GM21825 (cell line): Measurements from ENCODE around the gene SOWAHB.

ENCODE experiments used
- ATAC-seq: cut with Tn5 transposase; IDR thresholded peaks from one replicate; pipeline ENCODE4 v1.9.1; 2021; ENCODE audit warnings: mild to moderate bottlenecking, moderate library complexity; ENCODE audit not compliant: unreplicated experiment

SOWAHB gene, protein sequence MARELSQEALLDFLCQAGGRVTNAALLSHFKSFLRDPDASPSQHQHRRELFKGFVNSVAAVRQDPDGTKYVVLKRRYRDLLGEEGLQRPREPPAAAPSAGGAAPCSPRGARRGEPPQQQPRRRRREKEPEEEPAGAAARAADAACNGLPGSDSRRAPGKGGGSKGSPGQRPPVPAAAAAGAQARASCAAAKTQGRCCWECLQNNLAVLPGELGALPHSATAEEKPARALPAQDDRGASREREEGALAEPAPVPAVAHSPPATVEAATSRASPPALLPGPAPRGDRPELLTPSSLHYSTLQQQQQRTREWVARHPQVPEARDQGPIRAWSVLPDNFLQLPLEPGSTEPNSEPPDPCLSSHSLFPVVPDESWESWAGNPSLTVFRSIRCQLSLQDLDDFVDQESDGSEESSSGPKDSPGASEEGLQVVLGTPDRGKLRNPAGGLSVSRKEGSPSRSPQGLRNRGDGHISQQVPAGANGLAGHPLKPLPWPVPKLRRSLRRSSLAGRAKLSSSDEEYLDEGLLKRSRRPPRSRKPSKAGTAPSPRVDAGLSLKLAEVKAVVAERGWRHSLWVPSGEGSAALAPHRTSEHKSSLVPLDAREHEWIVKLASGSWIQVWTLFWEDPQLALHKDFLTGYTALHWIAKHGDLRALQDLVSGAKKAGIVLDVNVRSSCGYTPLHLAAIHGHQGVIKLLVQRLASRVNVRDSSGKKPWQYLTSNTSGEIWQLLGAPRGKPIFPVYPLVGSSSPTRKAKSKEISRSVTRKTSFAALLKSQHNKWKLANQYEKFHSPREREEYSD

DNA sequence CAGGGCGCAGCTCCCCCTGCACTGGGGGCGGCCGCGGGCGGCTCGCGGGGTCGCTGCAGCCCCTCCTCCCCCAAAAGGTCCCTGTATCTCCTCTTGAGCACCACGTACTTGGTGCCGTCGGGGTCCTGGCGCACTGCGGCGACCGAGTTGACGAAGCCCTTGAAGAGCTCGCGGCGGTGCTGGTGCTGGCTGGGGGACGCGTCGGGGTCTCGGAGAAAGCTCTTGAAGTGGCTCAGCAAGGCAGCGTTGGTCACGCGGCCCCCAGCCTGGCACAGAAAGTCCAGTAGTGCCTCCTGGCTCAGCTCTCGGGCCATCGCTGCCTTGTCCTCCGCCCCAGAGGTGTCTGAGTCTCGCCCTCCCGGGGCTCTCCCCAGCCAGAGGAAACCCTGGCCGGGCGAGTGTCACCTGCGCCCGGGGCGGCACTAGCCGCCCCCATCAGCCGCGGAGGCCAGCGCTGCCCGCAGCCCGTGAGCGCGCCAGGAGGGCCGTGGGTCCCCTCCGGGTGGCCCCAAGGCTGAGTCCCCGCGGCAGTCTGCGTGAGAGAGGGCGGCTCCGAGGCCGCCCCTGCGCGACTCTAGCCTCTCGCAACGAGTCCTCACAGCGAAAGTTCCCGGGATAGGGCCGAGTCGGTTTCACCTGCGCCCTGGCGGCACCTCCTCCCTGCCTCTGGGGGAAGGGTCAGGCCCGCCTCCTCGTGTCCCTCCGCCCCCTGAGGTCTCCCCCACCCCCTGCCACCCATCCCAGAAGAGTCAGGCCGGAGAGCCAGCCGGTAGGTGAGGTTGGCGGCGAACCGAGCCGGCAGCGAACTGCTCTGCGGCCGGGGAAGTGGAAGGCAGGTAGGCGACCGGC, at the start of gene SOWAHB:
TSS of gene SOWAHB (minus strand) at position 609 of the 849 bp plus-strand sequence. CDS start at position 314, 295 bp downstream.
- no peak for ATAC-seq

DNA sequence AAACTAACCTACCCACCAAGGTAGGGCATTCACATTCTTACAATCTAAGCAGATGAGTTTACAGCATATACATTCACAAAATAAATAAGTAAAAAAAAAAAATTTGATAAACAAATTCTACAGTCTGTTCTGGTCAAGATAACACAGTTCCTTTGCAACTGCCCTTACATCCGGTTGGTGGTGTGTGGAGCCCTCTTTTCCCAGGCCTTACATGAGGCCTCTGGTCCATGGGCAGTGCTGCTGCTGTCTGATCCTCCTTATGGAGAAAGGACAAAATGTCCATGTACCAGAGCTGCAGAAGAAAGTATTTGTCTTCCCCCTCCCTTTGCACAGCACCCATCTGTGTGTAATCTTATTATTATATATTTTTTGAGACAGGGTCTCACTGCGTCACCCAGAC, 49.4 kb upstream of the SOWAHB start:
- no peak for ATAC-seq

DNA sequence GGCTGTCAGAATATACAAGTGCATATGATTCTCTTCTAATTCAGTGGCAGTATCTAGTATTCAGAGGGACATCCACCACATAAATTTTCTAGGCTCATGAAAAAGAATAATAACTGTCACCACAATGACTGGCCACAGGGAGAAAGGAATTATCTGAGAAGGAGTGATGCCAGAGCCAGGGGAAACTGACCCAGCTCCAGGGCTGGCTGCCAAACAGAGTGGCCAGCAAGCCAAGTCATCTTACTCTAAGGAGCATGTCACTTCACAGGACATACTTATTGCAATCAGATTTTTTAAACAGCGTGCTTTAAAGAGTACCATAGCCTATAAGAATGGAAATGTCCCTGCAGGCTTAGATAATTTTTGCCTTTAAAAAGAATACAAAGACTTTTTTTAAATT, 45.8 kb upstream of the SOWAHB start:
- no peak for ATAC-seq

DNA sequence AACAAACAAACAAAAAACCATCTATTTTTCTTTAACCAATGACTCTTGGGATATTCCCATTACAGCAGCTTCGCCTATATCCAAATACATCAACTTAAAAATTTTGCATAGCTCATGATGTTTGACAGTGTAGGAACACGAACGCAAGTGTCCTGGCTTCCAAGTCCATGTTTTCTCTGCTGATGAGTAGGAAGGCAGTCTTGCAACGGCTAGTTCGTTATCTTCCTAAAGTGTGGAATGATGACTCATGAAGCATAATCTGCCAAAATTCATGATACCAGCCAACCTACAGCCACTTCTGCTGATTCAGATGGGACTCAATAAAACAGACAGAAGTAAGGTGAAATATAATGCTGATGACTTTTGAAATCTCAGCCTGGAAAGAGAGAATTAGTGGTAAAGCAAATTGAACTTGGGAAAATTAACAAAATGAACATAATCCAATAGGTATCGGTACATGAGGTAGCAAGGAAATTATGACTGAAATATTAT, 45.2 kb upstream of the SOWAHB start:
- ATAC-seq = no peak

DNA sequence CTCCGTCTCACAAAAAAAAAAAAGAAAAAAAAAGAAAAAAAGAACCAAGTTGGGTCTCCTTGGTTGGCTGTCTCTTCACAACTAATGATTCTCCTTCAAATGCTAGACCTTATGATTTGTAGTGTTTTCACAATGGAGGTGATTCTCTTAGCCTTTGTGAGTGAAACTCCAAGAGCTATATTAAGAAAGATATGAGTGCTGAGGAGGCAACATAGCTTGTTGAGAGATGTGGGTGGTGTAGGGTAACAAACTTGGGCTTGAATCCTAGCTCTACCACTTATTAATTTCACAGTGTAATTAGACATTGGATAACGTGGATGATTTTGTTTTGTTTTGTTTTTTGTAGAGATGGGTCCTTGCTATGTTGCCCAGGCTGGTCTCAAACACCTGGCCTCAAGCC, 41.2 kb upstream of the SOWAHB start:
- ATAC-seq = no peak

DNA sequence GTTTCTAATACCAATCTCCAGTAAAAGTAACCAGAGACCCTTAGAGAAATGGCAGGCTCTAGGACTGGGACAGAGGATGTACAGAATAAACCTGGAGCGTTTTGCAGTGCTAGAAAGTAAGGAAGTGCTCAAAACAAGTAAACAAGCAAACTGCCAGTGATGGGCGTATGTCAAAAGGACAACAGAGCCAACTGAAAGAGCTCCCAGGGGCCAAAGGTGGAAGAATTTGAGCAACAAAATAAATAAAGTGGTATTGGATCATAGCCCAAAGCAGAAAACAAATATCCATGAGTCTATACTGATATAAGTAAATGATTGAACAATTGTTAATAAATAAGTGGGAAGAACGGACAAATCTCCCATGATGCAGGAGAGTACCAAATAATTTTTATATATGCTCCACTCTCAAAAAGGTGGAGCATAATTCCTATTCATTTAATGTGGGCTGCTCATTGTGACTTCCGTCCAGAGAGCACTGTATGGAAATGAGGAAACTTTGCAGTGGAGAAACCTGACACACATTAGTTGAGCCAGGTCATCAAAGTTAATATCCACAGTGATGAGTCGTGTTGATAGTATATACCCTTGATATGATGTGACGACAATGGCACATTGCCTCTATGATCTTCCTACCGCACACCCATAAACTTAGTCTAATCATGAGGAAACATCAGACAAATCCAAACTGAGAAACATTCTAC, 33.8 kb upstream of the SOWAHB start:
- ATAC-seq = no peak

DNA sequence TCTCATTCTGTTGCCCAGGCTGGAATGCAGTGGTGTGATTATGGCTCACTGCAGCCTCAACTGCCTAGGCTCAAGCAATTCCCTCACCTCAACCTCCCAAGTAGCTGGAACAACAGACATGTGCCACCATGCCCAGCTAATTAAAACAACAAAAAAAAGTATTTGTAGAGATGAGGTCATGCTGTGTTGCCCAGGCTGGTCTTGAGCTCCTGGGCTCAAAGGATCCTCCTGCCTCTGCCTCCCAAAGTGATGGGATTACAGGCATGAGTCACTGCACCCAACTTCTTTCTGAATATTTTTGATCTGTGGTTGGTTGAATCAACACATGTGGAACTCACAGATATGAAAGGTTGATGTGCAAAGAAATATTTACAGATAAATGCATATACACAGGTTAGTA, 33.1 kb upstream of the SOWAHB start:
- no peak for ATAC-seq

DNA sequence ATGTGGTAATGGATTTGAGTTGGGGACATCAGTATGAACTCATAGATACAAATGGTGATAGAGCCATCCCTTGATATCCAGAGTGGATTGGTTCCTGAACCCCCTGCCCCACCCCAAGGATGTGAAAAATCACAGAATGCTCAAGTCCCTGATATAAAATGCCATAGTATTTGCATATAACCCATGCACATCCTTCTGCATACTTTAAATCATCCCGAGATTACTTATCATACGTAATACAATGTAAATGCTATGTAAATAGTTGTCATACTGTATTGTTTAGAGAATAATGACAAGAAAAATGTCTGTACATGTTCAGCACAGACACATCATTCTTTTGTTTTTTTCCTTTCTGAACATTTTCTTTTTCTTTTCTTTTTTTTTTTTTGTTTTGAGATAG, 32.7 kb upstream of the SOWAHB start:
- ATAC-seq = no peak

DNA sequence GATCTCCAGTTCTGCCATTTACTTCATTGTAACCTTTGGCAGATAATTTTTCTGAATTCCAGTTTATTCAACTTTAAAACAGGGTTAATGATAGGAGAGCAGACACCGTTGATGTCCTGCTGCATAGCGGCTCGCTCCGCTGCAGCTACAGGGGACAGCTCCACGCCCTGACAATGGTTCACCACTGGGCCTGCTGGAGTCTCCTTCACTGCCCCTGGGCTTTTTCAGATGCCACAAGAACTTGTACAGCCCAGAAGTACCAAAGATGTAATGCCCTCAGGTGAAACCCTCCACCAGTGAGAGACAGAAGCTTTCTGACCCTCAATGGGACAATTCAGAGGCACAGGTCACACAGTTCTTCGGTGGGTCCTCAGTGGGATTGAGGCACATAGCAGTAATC, 28.9 kb upstream of the SOWAHB start:
- no peak for ATAC-seq

DNA sequence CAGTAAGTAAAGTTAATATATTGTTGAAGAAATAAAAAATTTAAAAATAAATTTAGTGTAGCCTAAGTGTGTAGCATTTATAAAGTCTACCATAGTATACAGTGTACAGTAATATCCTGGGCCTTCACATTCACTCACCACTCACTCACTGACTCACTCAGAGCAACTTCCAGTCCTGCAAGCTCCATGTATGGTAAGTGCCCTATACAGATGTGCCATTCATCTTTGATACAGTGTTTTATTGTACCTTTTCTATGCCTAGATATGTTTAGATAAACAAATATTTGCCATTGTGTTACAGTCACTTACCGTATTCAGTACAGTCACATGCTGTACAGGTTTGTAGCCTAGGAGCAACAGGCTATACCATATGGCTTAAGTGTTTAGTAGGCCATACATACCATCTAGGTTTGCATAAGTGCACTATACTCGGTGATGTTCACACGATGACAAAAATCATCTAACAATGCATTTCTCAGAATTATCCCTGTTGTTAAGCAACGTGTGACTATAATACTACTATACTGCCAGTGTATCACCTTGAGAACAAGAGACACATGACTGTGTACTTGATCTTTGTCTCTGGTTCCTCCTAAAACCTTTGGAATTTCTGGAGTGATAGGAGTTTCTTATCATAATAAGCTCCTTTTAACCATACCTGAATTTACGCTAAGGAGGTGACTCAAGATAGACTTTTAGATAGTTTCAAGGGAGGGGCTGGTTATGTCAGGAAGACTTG, 25.8 kb upstream of the SOWAHB start:
- ATAC-seq = no peak

DNA sequence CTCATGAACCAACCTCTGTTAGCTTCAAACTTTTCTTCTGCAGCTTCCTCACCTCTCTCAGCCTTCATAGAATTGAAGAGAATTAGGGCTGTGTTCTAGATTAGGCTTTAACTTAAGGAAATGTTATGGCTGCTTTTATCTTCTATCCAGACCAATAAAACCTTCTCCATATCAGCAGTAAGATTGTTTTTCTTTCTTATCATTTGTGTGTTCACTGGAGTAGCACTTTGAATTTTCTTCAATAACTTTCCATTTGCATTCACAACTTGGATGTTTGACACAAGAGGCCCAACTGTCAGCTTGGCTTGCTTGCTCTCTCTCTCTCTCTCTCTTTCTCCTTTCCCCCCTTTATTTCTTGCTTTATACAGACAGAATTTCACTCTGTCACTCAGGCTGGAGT, 22.8 kb upstream of the SOWAHB start:
- no peak for ATAC-seq

DNA sequence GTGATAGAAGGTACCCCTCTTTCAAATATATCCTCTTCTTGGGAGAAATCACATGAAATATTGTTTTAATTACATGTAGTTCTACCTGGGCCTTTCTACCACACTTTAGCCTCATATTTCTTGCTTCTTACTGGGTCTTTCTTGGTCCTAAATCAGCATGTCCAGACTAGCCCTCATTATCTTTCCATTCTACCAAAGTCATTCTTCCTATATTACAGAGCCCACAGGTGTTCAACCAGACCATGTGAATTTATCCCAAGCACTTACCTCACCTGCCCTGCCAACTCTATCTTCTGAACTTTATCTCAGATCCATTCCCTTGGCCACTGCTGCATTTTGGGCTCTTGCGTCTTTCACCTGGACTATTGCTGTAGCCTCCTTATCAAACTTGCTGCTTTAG, 11.8 kb upstream of the SOWAHB start:
- no peak for ATAC-seq

DNA sequence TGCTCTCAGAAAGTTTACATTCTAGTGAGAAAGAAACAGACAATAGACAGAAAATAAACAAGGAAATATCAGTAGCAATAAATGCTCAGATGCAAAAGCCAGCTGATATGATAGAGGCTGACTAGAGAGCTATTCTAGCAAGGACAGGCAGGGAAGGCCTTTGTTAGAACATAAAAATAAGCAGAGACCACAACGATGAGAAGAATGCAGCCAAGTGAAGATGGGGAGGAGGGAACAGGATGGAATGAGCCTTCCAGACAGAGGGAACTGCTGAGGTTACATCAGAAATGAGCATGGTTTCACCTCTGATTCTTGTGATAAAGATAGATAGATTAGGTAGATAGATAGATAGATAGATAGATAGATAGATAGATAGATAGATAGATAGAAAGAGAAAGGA, 7.6 kb upstream of the SOWAHB start:
- ATAC-seq = no peak

DNA sequence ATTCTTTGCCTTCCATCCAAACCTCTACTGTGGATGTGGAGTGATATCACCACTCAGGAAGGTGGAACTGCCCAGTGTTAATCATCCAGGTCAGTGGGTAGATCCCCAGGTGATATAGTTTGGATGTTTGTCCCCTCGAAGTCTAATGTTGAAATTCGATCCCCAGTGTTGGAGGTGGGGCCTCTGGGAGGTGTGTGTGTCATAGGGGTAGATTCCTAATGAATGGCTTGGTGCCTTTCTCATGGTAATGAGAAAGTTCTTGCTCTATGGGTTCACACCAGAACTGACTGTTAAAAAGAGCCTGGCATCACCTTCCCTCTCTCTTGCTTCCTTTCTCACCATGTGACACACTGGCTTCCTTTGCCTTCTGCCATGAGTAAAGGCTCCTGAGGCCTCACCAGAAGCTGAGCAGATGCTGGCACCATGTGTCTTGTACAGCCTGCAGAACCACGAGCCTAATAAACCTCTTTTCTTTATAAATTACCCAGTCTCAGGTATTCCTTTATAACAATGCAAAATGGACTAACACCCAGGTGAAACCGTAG, 6.8 kb upstream of the SOWAHB start:
- no peak for ATAC-seq

DNA sequence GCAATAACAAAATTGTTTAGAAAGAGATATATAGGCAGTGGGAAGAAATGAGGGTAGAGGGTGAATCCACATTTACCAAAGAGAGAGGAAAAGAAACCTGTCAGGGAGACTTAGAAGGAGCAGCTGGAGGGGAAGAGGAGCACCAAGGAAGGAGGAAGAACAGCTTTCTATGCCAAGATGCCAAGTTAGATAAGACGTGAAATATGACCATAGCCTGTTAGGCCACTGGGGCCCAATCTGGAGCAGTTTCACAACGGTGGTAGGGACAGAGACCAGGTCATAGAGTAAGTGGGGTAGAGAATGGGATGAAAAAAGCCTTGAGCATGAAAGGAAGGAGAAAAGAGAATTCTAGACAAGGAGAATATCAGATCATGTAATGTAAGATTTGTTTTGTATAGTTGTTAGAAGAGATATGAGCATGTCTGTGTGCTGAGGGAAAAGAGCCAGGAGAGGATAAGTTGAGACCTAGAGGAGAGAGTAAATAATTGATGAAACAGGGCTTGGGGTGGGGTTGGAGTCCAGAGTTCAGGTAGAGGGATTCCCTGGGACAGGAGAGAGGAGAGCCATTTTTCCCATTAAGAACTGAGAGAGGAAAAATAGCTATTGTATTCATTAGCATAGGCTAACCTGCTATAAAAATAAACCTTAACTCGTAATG, 4.4 kb upstream of the SOWAHB start:
- no peak for ATAC-seq

DNA sequence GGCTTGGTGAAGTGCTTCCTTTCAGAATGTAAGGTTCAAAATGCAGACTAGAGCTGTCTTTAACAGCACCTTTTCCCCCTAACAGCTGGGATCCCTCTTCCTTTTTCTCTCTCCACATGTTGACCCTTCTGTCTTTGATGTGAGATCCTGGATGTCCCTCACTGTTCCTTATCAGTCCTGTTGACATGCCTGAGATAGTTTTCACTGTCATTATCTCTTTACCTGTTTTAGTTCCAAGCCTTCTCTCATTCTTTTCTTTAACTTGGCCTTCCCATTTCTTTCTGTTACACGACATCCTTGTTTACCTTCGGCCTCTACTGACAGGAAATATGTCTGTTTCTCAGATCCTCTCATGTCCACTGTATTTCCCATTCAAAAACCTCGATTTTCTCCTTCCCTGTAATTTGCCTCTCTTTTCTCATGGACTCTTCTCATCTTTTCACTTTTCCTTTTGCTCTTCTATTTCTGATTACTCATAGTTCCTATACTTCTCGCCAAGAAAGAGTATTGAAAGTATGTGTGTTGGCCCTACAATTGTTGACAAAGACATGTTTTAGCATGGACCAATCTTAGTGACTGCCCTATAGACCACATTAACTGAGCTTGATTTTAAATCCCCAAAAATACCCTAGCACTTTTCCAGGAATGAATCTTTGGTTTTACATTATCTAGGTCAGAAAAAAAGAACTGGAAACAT, 1.2 kb upstream of the SOWAHB start:
- ATAC-seq = no peak

DNA sequence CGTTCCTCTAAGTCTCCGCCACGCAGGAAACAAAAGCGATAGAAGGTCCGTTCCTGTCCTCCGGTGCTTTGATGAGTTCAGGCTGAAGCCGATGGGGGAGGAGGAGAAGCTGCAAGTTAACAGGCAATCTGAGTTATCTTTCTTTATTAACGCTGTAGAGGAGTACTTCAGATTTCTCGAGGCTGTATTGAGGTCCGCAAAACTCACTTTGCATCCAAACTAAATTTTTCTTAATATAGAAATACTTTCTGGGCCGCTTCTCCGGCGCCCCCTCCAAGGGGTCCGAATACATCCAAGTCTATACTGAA, 395 bp upstream of the SOWAHB start:
- no peak for ATAC-seq

DNA sequence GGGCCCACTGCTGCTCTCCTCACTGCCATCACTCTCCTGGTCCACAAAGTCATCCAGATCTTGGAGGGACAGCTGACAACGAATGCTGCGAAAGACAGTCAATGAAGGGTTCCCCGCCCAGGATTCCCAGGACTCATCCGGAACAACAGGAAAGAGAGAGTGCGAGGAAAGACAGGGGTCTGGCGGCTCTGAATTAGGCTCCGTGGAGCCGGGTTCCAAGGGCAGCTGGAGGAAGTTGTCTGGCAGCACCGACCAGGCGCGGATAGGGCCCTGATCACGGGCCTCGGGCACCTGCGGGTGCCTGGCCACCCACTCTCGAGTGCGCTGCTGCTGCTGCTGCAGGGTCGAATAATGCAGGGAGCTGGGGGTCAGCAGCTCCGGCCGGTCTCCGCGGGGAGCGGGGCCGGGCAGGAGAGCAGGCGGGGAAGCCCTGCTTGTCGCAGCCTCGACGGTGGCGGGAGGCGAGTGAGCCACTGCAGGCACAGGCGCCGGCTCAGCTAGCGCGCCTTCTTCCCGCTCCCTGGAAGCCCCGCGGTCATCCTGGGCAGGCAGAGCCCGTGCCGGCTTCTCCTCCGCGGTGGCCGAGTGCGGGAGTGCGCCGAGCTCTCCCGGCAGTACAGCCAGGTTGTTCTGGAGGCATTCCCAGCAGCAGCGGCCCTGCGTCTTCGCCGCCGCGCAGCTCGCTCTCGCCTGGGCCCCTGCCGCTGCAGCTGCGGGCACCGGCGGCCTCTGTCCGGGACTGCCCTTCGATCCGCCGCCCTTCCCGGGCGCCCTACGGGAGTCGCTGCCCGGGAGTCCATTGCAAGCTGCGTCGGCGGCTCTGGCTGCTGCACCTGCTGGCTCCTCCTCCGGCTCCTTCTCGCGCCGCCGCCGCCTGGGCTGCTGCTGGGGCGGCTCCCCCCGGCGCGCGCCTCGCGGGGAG, 1.1 kb downstream of the SOWAHB start:
- ATAC-seq = no peak
